B cell (primary cell): Measurements from ENCODE around the gene CELF2.

ENCODE experiments used
- EZH2 ChIP-seq: IDR thresholded peaks from 2 replicates; pipeline ENCODE4 v1.6.1; 2012; ENCODE audit warnings: borderline replicate concordance, low read depth, mild to moderate bottlenecking, moderate library complexity, low read length; ENCODE audit not compliant: insufficient read depth, poor library complexity, severe bottlenecking
- TF ChIP-seq, protein P1 (sequence below): fragments of 200-600 bp; IDR thresholded peaks from one replicate; pipeline ENCODE4 v1.8.0; 2022; ENCODE audit warnings: antibody characterized with exemption, mild to moderate bottlenecking

DNA sequence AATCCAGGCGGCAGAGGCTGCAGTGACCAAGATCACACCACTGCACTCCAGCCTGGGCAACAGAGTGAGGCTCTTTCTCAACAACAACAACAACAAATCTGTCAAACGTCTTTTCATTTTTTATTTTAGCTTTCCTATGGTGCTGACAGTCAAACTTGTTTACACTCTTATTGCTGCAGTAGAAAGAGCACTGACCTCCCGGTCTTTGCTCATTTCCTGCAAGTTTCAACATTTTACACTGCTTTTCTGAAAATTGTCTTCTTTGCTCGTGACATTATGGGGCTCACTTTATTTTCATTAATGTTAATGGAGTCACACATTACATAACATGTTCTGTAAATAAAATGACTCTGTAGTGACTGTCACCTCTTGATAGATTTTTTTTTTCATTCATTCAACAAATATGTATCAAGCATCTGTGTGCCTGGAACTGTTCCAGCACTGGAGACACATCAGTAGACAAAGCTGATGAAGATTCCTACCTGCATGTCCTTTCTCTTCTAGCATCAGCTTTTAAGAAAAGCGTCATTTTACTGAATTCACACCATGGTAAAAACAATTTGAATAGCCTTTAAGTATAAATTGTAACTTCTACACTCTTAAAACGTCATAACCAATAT is 277.3 kb downstream of the CELF2 start:
- TF ChIP-seq, protein P1, sequence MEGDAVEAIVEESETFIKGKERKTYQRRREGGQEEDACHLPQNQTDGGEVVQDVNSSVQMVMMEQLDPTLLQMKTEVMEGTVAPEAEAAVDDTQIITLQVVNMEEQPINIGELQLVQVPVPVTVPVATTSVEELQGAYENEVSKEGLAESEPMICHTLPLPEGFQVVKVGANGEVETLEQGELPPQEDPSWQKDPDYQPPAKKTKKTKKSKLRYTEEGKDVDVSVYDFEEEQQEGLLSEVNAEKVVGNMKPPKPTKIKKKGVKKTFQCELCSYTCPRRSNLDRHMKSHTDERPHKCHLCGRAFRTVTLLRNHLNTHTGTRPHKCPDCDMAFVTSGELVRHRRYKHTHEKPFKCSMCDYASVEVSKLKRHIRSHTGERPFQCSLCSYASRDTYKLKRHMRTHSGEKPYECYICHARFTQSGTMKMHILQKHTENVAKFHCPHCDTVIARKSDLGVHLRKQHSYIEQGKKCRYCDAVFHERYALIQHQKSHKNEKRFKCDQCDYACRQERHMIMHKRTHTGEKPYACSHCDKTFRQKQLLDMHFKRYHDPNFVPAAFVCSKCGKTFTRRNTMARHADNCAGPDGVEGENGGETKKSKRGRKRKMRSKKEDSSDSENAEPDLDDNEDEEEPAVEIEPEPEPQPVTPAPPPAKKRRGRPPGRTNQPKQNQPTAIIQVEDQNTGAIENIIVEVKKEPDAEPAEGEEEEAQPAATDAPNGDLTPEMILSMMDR: no peak
- no peak for TF ChIP-seq EZH2
